ENCODE data around the gene SNAI3. TPM values are rescaled to one million over a fixed set of nuclear protein-coding genes. Genes with fewer than 3 reads are reported as not detected.
A peak's percentile ranks its signal among the peaks of the same experiment; 100 is the strongest.

SNAI3 gene
- total RNA-seq, 1 experiment from 2014 or later, result not detected

DNA sequence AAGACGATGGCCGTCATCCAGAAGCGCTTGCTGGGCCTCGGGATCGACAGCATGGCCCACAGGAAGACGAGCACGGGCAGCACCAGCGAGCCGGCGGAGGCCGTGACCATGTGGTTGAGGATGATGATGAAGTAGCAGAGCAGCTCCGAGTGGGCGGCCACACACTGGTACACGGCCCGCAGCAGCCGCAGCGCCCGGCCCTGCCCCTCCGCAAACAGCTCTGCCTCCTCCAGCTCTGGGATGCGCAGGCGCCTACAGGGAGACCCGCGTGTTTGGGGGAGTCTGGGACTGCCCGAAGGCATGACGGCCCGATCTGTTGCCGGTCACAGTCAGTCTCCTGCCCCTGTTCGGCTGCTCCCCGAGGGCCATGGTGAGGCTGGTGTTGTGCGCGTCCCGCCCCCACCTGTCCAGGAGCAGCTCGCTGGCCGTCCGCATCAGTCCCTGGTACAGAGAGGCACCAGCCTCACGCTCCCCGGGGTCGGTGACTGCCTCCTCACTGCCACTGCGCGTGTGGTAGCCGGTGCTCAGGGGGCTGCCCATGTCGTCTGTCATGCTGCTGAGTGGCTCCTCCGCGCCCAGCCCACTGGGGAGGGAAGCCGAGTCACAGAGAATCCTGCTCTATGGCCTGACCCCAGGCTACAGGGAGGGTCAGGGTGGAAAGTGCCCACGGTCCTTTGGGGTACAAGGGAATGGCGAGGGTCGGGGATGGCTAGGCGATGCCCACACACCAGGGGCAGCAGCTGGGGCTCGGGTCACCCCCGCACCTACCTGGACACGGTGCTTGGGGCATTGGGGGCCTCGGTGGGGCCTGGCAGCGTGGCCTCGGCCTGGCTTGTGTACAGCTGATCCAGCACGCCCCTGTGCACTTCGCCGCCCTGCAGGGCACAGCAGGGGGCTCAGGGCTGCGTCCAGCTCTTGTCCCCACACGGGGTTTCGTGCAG, 35.8 kb upstream of the SNAI3 start:
- DNase-seq (ENCODE audit: low read depth), result no peak

DNA sequence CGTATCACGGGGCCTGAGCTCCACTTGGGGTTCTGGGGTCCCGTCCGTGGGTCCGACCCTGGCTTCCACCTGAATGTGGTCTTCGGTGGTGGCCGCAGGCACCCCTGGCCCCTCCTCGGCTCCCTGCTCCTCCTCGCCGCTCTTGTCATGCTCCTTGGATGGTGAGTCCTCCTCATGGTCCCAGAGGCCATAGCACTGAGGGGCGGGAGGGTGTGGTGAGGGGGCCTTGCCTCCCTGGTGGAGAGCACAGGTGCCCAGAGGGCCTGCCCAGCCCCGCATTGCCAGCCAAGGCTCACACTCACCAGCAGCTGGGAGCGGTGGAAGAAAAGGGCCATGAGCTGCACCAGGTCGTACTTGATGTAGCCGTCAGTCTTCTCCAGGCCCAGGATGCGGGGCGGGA, 34.9 kb upstream of the SNAI3 start:
- DNase-seq (ENCODE audit: low read depth), result no peak

DNA sequence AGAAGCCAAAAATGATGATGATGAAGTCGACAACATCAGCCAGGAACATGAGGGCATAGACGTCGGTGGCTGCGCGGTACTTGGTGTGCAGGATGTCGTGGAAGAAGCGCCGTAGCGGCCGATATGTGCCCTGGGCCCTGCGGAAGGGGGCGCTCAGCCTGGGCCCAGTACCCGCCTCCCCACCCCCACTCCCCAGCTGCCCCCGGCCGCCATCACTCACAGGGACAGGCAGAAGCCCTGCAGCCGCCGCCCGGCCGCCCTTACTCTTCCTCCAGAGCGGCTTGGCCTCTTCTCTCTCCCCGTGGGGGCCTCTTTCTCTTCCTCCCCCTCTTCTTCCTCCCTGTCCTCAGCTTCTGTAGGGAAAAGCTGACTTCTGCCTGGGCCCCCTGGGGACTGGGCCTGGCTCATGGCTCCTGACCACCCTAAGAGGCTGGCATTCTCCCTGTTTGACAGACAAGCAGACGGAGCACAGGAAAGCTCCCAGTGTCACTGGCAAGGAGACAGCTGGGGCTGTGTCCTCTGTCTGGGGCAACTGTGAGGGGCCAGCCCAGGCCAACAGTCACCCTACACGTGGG, 34.2 kb upstream of the SNAI3 start:
- no peak for DNase-seq (ENCODE audit: low read depth)

DNA sequence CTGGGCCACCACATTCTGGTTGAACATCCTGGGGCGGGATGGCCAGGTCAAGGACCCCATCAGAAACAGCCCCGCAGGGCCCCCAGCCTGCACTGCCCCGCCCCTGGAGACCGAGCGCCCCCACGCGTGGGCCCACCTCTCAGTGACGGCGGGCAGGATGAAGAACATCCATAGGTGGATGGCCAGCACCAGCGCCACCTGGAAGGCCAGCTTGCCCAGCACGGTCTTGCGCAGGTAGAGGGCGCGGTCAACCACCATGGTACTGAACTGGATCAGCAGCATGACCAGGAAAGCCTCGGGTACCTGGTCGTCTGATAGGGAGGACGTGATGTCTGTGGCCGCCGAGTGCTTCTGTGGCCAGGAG, 33.6 kb upstream of the SNAI3 start:
- no peak for DNase-seq (ENCODE audit: low read depth)

DNA sequence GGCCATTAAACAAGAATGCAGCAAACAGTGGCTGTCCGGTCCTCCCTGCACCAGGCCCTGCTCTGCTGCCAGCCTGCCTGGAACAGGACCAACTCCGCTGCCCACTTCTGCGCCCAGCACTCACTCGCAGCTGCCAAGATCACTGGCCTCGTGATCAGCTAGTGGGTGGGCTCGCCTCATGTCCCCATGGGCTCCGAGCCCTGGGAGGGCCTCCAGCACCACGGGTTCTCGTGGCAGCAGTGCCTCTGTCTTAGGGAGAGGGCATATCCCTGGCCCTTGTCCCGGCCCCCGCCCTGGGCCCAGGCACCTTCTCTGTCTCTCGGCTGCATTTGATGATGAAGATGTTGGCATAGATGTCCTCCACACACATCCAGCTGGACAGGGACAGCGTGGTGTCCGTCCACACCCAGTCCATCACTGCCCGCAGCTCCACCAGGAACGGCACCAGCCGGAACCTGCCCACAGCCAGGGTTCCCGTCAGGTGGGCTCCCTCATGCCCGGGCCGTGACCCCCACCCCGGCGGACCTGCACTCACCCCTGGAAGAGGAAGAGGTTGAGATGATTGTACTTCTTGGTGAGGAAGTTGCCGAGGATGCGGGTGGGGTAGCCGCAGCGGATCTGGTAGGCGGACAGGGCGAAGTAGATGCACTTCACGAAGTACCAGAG, 33.1 kb upstream of the SNAI3 start:
- no peak for DNase-seq (ENCODE audit: low read depth)

DNA sequence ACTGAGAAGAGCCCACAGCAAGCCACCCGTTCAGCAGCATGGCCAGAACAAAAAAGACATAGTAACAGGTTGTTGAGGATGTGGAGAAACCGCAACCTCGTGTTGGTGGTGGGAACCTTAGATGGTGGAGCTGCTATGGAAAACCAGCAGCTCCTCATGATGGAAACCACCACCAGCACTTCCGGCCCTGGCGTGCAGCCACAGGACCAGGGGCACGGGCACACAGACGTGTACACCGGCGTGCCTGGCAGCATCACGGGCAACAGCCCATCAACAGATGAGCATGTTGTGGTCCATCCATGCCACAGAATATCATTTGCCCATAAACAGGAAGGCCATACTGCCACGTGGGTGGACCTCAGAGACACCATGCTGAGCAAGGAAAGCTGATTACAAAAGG, 31.9 kb upstream of the SNAI3 start:
- no peak for DNase-seq (ENCODE audit: low read depth)

DNA sequence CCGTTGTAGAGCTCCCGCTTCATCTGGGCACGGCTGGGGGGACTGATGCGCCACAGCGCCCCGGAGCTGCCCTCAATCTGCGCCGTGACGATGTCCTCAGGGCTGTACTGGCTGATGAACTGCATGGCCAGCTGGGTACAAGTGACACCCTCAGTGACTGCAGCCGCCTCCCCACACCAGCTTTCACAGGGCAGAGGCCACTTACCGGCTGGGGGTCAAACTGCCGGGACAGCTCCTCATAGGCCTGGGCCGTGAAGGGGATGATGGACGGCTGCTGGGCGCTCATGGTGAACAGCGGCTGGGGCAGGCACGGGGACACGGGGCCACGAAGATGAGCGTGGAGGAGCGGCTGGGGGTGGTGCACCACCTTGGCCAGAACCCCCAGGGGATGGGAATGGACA, 30.3 kb upstream of the SNAI3 start:
- no peak for DNase-seq (ENCODE audit: low read depth)

DNA sequence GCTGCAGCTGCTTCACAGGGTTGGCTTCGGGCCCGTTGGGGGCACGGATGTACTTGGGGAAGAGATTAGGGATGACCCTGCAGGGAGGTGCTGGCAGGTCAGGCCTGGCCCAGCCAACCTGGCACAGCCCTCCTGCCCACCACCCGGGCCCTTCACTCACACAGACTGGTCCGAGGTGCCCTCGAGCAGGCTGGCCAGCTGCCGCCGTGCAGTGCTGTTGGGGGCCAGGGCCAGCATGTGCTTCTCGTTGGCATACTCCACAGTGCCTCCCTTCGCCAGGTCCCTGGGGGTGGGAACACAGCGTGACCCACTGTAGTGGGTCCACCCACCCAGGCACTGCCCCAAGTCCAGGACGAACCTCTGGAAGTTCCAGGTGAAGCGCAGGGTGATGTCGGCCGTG, 29.9 kb upstream of the SNAI3 start:
- DNase-seq (ENCODE audit: low read depth), result no peak

DNA sequence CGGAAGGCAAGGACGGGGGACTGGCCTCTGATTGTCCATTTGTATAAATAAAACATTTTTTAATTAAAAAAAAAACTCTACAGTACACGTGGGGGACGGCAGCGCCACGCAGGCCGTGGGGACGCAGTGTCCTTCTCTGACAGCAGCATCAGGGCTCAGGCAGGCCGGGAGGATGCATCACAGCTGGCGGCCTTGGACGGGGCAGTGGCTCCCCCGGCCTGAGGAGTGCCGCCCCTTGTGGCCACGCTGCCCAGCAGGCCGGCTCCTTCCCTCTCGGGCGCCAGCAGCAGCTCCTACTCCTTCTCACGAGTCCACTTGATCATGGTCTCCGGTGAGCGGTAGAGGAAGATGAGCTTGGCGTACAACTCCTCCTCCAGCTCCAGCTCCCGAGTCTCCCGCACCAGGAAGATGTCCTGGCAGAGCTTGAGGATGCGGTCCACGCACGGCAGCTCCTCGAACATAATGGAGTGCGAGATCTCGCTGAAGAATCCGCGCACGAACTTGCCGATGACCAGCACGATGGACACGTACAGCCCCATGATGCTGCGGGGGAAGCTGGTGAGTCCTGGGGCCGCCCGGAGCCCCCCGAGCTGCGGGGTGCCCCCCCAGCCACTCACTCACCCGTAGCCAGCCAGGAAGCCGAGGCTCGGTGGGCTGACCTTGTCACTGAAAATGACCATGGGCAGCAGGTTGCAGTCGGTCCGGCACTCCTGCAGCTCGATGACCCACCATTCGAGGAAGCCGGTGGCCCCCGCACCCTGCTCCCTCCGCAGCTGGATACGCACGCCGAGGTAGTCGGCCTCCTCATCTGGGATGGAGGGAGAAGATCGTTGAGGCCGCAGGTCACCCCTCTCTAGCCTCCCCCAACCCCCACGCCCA, 29.2 kb upstream of the SNAI3 start:
- DNase-seq (ENCODE audit: low read depth), result no peak

DNA sequence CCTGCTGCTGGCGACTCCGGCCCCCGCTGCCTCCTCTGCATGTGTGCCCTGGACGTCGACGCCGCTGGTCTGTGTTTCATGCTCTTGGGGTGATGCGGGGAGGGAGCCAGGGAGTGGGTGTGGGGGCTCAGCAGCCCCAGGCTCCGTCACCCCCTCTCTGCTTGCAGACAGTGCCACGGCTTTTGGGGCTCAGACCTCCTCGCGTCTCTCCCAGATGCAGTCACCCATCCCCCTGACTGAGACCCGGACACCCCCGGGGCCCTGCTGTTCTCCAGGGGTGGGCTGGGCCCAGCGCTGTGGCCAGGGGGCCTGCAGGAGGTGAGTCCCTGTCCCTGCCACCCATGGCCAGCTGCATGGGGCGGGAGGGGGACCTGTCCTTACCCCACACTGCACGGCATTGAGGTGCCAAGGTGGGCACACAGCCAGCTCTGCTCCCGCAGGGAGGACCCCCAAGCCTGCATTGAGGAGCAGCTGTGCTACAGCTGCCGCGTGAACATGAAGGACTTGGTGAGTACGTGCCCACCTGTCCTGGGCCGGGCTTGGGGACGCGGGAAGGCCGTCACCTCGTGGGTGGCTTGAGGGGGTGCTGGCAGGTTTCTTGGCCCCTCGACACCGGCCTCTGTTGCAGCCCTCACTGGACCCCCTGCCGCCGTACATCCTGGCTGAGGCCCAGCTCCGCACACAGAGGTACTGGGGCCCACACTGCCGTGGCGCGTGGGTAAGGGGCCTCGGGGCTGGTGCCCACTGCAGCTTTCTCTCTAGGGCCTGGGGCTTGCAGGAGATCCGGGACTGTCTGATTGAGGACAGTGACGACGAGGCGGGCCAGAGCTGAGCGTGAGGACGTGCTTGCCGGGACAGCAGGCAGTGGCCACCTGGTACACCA, 28.4 kb upstream of the SNAI3 start:
- no peak for DNase-seq (ENCODE audit: low read depth)

DNA sequence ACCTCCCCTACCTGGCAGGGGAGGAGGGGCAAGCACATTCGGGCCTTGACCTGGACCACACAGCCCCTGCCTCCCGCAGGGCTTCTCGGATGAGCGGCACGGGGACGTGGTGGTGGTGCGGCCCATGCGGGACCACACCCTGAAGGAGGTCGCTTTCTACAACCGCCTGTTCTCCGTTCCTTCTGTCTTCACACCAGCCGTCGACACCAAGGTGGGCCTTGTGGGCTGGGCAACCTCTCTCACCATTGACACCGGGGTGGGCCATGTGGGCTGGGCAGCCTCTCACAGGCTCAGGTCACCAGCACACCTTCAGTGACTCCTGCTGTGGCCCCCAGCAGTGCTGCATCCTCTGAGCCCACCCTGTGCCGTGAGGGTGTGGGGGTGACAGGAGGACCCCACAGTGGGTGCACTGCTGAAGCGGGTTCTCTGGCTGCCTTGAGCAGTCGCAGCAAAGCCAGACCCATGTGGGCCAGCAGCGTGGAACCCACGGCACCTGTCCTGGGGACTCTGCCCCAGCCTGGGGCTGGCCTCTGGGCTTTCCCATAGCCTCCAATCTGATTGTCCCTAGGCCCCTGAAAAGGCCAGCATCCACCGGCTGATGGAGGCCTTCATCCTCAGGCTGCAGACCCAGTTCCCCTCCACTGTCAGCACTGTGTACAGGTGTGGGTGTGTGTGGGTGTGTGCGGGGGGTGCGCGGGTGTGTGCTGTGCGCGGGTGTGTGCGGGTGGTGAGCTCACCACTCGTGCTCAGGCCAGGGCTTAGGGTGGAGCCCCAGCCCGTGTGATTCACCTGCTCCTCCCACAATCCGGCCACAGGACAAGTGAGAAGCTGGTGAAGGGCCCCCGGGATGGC, 27.5 kb upstream of the SNAI3 start:
- no peak for DNase-seq (ENCODE audit: low read depth)

DNA sequence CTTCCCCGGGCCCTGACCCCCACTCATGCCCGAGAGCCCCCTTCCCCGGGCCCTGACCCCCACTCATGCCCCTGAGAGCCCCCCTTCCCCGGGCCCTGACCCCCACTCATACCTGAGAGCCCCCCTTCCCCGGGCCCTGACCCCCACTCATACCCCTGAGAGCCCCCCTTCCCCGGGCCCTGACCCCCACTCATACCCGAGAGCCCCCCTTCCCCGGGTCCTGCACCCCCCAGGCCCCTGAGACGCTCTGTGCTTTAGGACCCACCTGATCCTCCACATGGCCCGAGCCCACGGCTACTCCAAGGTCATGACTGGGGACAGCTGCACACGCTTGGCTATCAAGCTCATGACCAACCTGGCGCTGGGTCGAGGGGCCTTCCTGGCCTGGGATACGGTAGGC, 26.7 kb upstream of the SNAI3 start:
- DNase-seq (ENCODE audit: low read depth), result no peak

DNA sequence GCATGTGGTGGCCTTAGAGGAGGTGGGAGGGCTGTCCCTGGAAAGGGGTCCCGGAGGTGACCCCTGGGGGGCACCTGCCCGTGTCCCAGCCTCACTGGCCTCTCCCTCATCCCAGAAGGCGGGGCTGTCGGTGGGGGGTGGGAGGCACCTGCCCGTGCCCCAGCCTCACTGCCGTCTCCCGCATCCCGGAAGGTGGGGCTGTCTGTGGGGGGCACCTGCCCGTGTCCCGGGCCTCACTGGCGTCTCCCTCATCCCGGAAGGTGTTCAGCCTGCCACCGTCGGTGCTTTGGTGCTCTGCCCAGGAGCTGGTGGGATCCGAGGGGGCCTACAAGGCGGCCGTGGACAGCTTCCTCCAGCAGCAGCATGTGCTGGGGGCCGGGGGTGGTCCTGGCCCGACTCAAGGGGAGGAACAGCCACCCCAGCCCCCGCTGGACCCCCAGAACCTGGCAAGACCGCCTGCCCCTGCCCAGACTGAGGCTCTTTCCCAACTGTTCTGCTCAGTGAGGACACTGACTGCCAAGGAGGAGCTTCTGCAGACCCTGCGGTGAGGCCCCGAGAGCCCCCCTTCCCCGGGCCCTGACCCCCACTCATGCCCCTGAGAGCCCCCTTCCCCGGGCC, 26.2 kb upstream of the SNAI3 start:
- DNase-seq (ENCODE audit: low read depth), result no peak

DNA sequence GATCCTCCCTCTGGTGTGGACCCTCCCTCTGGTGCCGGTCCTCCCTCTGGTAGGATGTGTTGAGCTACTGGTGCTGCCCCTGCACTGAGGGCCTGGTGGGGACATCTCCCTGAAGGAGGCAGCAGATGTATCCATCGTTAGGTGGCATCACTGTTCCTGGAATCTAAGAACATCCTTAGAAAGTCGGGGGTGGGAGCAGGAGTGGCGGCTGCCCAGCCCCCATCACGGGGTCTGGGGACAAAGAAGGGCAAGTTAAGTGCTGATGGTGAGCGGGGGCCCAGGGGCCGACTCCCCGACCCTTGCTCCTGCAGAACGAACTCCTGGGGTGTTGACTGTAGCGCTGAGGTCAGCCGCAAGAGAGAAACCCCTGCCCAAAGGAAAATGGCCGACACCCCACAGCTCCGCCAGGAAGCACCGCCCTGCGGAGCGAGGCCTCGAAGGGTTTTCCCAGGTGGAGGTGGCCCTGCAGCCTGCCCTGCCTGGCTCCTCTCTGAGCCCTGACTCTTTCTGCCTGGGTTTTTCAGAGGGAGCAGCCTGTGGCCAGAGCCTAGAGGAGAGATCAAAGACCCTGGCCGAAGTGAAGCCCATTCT, 25.5 kb upstream of the SNAI3 start:
- DNase-seq (ENCODE audit: low read depth), result no peak

DNA sequence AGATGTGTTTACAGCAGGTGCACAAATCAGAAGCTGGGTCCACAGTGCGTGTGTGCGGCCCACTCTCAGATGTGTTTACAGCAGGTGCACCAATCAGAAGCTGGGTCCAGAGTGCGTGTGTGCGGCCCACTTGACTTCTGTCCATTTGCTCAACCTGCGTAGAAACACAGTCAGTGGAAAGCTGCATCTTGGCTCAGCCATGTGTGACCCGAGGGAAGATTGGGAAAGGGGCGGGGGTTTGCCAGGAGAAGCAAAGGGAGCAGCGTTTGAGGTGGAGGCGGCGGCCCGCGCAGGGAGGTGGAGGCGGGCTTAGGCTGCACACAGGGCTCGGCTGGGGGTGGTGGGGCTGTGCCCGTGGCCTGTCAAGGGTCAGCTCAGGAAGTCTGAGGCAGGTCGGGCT, 24.2 kb upstream of the SNAI3 start:
- DNase-seq (ENCODE audit: low read depth), result no peak

DNA sequence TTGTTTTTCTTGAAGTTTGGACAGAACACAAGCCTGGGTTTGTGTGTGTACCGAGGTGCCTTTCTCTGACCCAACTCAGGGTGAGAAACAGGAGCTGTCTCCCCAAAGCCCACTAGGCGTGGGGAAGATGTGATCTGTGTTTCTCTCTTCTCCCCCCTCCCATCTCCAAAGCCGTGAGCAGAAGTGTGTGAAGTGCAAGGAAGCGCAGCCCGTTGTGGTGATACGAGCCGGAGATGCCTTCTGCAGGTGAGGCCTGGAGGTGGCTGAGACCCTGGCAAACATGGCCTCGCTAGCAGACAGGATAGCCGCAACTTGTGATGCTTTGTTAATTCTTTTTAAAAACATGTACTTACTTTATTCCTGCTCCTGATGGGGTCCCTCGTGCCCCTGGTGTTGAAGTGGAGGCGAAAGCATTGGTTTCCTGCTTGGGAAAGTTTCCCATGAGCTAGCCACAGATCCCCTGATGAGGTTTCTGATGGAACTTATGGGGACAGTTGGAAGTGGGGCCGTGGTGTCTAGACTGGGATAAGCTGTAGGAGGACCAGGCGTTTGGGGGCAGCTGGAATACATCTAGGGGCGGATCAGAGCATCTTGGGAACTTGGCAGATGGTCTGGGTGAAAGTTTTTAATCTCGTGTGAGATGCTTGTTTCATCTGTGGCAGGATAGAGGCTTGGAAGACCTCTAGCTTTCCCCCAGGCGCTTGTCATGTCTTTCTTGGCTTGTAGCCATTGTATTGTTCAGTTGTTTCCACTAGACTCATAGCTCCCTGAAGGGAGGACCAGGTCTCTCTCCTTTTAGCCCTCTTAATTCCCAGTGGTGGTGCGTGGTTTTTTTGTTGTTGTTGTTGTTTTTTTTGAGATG, 20.9 kb upstream of the SNAI3 start:
- no peak for DNase-seq (ENCODE audit: low read depth)

DNA sequence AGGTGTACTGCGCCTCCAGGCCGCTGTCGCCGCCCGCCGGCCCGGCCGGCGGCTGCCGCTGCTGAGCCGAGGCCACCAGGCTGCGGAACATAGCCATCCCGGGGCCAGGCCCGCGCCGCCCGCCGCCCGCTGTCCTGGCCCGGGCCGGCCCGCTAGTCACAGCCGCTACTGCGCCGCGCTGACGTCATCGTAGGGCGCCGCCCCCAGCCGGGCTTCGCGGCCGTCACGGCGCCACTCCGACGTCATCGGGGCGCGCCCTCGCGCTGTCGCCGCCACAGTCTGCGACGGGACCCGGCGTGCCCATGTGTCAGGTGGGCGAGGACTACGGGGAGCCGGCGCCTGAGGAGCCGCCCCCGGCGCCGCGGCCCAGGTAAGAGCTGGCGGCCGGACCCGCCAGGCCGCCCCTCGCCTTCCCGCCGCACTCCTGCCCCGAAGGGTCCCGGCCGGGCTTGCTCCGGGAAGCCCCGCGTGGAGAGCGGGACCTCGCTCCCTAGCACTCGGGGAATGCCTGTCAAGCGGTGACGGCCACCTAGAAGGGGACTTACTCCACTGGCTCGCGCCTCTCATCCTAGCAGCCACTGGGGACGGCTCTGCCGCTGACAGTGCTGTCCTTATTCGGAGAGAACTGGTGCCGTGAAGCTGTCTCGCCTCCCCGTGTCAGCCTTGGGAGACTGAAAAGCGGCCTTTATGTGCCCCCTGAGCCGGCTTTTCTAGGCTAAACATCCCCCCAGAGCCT, 20.1 kb upstream of the SNAI3 start, which contains the start of the genes CTU2 and RNF166:
CTU2 (plus strand) TSS at position 275 of the 736 bp plus-strand sequence; CDS start at position 303, 28 bp downstream.
RNF166 (minus strand) TSS at position 180 of the 736 bp plus-strand sequence; CDS start at position 97, 83 bp downstream.
- peak; percentile 92 for DNase-seq (ENCODE audit: low read depth)

All from Daoy (cell line).